Measurements from ENCODE around the gene PDE8A. TPM values are rescaled to one million over a fixed set of nuclear protein-coding genes. Genes with fewer than 3 reads are reported as not detected.

Gene PDE8A
- total RNA-seq, 1 donor from 2014 or later = 32.3 TPM

- no peak for TF ChIP-seq CTCF (IDR thresholded peaks at IDR 0.05)
- ChIA-PET CTCF (no interaction called here), POLR2A (no interaction called here)
- ATAC-seq (ENCODE audit: low read depth) = no peak
- Mint-ChIP-seq H3K27ac (no peak overlapping the region), H3K9me3 (peaks cover 3% of the 10 kb centered on the region), H3K36me3 (ENCODE audit: low read depth) (peaks cover 68% of the 10 kb centered on the region), H3K4me3 (no peak overlapping the region), H3K27me3 (no peaks in the 10 kb centered on the region), H3K4me1 (no peaks in the 10 kb centered on the region)
- DNase-seq = no peak
- intact Hi-C loops (cut with micrococcal nuclease) = no loop called here
Measured at GRCh38 chr15:85091990-85092389, 110.3 kb downstream of the PDE8A start.

GRCh38 chr15:85094685-85095084 is 113.0 kb downstream of the PDE8A start:
- DNase-seq (no peak), ATAC-seq (ENCODE audit: low read depth) (no peak)
- no peak for TF ChIP-seq CTCF (IDR thresholded peaks at IDR 0.05)
- no peaks in the 10 kb centered on the region for H3K27me3 Mint-ChIP-seq
- H3K27ac Mint-ChIP-seq = no peak overlapping the region
- POLR2A ChIA-PET = interaction anchor here (0.6 kb wide), 1 partner anchor 9 kb away, joined by 3 read pairs; no protein-coding TSS in a partner anchor
- peaks cover 61% of the 10 kb centered on the region for H3K36me3 Mint-ChIP-seq (ENCODE audit: low read depth)
- CTCF ChIA-PET = no interaction called here
- no peak overlapping the region for H3K4me3 Mint-ChIP-seq
- intact Hi-C loops (cut with micrococcal nuclease) = no loop called here
- no peaks in the 10 kb centered on the region for H3K4me1 Mint-ChIP-seq
- no peaks in the 10 kb centered on the region for H3K9me3 Mint-ChIP-seq

- no peaks in the 10 kb centered on the region for H3K27me3 Mint-ChIP-seq
- TF ChIP-seq CTCF (IDR thresholded peaks at IDR 0.05) = no peak
- H3K9me3 Mint-ChIP-seq = no peaks in the 10 kb centered on the region
- no peak overlapping the region for H3K27ac Mint-ChIP-seq
- H3K4me1 Mint-ChIP-seq = no peaks in the 10 kb centered on the region
- H3K36me3 Mint-ChIP-seq (ENCODE audit: low read depth) = peaks cover 54% of the 10 kb centered on the region
- ATAC-seq (ENCODE audit: low read depth) (no peak), DNase-seq (no peak)
- intact Hi-C loops (cut with micrococcal nuclease) = no loop called here
- ChIA-PET POLR2A (no interaction called here), CTCF (no interaction called here)
- H3K4me3 Mint-ChIP-seq = no peak overlapping the region
Measured at GRCh38 chr15:85095566-85095965, 113.9 kb downstream of the PDE8A start.

- intact Hi-C loops (cut with micrococcal nuclease) = no loop called here
- no peak for DNase-seq
- Mint-ChIP-seq H3K27ac (no peak overlapping the region), H3K27me3 (no peaks in the 10 kb centered on the region), H3K4me3 (no peak overlapping the region), H3K9me3 (no peaks in the 10 kb centered on the region), H3K36me3 (ENCODE audit: low read depth) (peaks cover 39% of the 10 kb centered on the region), H3K4me1 (no peaks in the 10 kb centered on the region)
- ChIA-PET POLR2A (interaction anchor here (0.6 kb wide), 1 partner anchor 458 kb away, joined by 8 read pairs; no protein-coding TSS in a partner anchor), CTCF (no interaction called here)
- no peak for TF ChIP-seq CTCF (IDR thresholded peaks at IDR 0.05)
- ATAC-seq (ENCODE audit: low read depth) = no peak
Measured at GRCh38 chr15:85097250-85097649, 115.6 kb downstream of the PDE8A start.

GRCh38 chr15:85097725-85098124 is 116.1 kb downstream of the PDE8A start:
- intact Hi-C loops (cut with micrococcal nuclease) = no loop called here
- Mint-ChIP-seq H3K36me3 (ENCODE audit: low read depth) (peaks cover 34% of the 10 kb centered on the region), H3K27me3 (no peaks in the 10 kb centered on the region), H3K27ac (no peak overlapping the region), H3K4me3 (no peak overlapping the region), H3K9me3 (no peaks in the 10 kb centered on the region), H3K4me1 (no peaks in the 10 kb centered on the region)
- TF ChIP-seq CTCF (IDR thresholded peaks at IDR 0.05) = no peak
- ATAC-seq (ENCODE audit: low read depth) (no peak), DNase-seq (no peak)
- ChIA-PET POLR2A (no interaction called here), CTCF (no interaction called here)

All from activated B cell treated with CpG ODN at 0.5 μM for 24 hours (primary cell).